ENCODE results near the gene ABCC4. TPM values are rescaled to one million over a fixed set of nuclear protein-coding genes. Genes with fewer than 3 reads are reported as not detected.

Gene ABCC4
- total RNA-seq, 1 donor from 2014 or later: 10.6 TPM

DNA sequence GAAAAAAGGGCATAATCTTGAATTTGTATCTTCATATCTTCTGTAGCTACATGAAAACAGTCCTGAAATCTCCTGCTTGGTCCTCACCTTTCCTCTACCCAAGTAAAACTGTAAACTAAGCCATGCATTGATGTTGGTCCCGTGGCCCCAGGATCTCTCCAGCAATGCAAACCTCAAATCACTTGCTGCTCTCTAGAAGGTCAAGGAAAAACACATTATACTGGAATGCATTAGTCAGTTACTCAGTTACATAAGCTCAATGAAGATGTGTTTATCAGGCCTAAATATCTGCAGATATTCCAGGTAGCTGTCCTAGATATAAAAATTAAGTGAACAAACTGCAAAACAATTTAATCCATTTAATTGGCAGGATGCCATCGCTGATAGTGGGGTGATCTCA is 261.8 kb downstream of the ABCC4 start:
- Mint-ChIP-seq H3K27ac (ENCODE audit: unreplicated experiment) (no peak overlapping the region), H3K36me3 (ENCODE audit: low read depth) (peaks cover 13% of the 10 kb centered on the region), H3K27me3 (ENCODE audit: low read depth) (no peaks in the 10 kb centered on the region)

DNA sequence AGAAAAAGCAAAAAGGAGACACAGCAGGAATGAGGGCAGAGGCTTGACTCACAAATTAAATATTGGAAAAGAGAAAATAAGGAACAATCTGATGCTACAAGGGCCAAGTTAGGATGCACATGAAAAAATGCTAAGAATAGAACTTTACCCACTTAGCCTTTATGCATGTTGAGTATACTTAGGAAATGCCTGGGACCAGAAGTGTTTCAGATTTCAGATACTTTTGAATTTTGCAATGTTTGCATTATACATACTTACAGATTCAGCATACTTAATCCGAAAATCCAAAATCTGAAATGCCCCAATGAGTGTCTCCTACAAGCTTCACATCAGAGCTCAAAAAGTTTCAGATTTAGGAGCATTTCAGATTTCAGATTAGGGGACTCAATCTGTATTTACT is 262.3 kb downstream of the ABCC4 start:
- Mint-ChIP-seq H3K27ac (ENCODE audit: unreplicated experiment) (no peak overlapping the region), H3K27me3 (ENCODE audit: low read depth) (no peaks in the 10 kb centered on the region), H3K9me3 (ENCODE audit: low read depth) (no peaks in the 10 kb centered on the region), H3K36me3 (ENCODE audit: low read depth) (peaks cover 13% of the 10 kb centered on the region), H3K4me3 (ENCODE audit: unreplicated experiment) (no peak overlapping the region), H3K4me1 (ENCODE audit: low read depth) (no peaks in the 10 kb centered on the region)
- TF ChIP-seq, protein P1, sequence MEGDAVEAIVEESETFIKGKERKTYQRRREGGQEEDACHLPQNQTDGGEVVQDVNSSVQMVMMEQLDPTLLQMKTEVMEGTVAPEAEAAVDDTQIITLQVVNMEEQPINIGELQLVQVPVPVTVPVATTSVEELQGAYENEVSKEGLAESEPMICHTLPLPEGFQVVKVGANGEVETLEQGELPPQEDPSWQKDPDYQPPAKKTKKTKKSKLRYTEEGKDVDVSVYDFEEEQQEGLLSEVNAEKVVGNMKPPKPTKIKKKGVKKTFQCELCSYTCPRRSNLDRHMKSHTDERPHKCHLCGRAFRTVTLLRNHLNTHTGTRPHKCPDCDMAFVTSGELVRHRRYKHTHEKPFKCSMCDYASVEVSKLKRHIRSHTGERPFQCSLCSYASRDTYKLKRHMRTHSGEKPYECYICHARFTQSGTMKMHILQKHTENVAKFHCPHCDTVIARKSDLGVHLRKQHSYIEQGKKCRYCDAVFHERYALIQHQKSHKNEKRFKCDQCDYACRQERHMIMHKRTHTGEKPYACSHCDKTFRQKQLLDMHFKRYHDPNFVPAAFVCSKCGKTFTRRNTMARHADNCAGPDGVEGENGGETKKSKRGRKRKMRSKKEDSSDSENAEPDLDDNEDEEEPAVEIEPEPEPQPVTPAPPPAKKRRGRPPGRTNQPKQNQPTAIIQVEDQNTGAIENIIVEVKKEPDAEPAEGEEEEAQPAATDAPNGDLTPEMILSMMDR (IDR thresholded peaks at IDR 0.05): no peak
- no peak for DNase-seq (ENCODE audit: low spot score)

More for the DNA sequence above, 261.8 kb downstream of the ABCC4 start:
- TF ChIP-seq, protein P1 (IDR thresholded peaks at IDR 0.05): no peak
- Mint-ChIP-seq H3K9me3 (ENCODE audit: low read depth) (no peaks in the 10 kb centered on the region), H3K4me3 (ENCODE audit: unreplicated experiment) (no peak overlapping the region), H3K4me1 (ENCODE audit: low read depth) (no peaks in the 10 kb centered on the region)
- no peak for DNase-seq (ENCODE audit: low spot score)

GRCh38 chr13:95035311-95036109 is 265.7 kb downstream of the ABCC4 start:
- Mint-ChIP-seq H3K9me3 (ENCODE audit: low read depth) (no peaks in the 10 kb centered on the region), H3K4me1 (ENCODE audit: low read depth) (no peaks in the 10 kb centered on the region), H3K27me3 (ENCODE audit: low read depth) (no peaks in the 10 kb centered on the region), H3K36me3 (ENCODE audit: low read depth) (peaks cover 6% of the 10 kb centered on the region), H3K4me3 (ENCODE audit: unreplicated experiment) (no peak overlapping the region), H3K27ac (ENCODE audit: unreplicated experiment) (no peak overlapping the region)
- DNase-seq (ENCODE audit: low spot score): no peak
- TF ChIP-seq, protein P1 (IDR thresholded peaks at IDR 0.05): no peak

DNA sequence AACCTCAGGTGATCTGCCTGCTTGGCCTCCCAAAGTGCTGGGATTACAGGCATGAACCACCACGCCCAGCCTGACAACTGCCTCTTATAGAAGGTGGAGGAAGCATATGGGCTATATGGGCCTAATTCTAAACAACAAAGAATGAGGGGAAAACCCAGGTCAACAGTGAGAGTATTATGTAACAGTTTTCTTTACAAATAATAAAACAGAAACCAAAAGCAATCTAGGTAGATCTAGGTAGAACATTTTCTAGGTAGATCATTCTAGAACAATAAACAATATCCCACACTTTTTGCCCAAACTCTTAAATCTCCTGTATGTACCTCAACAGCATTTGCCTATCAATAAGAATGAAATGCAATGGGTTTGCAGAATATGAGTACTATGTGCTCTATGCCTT is 267.4 kb downstream of the ABCC4 start:
- Mint-ChIP-seq H3K4me3 (ENCODE audit: unreplicated experiment) (no peak overlapping the region), H3K36me3 (ENCODE audit: low read depth) (peaks cover 6% of the 10 kb centered on the region), H3K9me3 (ENCODE audit: low read depth) (no peaks in the 10 kb centered on the region), H3K27ac (ENCODE audit: unreplicated experiment) (no peak overlapping the region), H3K27me3 (ENCODE audit: low read depth) (no peaks in the 10 kb centered on the region), H3K4me1 (ENCODE audit: low read depth) (no peaks in the 10 kb centered on the region)
- TF ChIP-seq, protein P1 (IDR thresholded peaks at IDR 0.05): no peak
- no peak for DNase-seq (ENCODE audit: low spot score)

DNA sequence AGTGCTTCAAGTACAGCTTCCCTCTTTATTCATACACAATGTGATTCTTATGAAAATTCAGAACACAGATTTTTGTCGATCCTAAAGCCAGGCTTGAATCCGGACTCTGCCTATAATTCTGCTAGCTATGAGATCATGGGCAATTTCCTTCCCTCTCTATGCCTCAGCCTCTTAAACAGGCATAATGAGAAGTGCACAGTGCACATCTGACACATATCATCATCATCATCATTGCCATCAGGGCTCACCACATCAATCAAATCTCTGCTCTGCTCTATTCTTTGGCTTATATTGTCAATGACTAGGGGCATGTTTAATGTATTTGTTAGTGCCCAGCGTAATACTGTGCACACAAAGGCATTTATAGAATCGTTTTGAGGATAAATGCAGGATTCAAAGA is 269.1 kb downstream of the ABCC4 start:
- TF ChIP-seq, protein P1 (IDR thresholded peaks at IDR 0.05): no peak
- no peaks in the 10 kb centered on the region for H3K27me3 Mint-ChIP-seq (ENCODE audit: low read depth)
- no peak overlapping the region for H3K27ac Mint-ChIP-seq (ENCODE audit: unreplicated experiment)
- no peaks in the 10 kb centered on the region for H3K4me1 Mint-ChIP-seq (ENCODE audit: low read depth)
- H3K36me3 Mint-ChIP-seq (ENCODE audit: low read depth): peaks cover 4% of the 10 kb centered on the region
- no peak for DNase-seq (ENCODE audit: low spot score)
- H3K9me3 Mint-ChIP-seq (ENCODE audit: low read depth): peaks cover 13% of the 10 kb centered on the region
- H3K4me3 Mint-ChIP-seq (ENCODE audit: unreplicated experiment): no peak overlapping the region
